K562 (cell line): Measurements from ENCODE around the gene LCNL1. TPM values are rescaled to one million over a fixed set of nuclear protein-coding genes. Genes with fewer than 3 reads are reported as not detected.

Experiments
- ARID3A ChIP-seq: IDR thresholded peaks from 2 replicates; pipeline ENCODE4 v1.6.1; 2012; ENCODE audit warnings: low read depth, low read length, improper control_type of control experiment, borderline replicate concordance
- ATF3 ChIP-seq, 2 experiments: fragments of 450-650 bp in 1 of 2; sonication (generic) in 1 of 2; formaldehyde crosslinking in 1 of 2; IDR thresholded peaks in 1 of 2; conservative IDR thresholded peaks in 1 of 2; 2 replicates each; pipeline versions ENCODE4 v1.6.1 to v1.8.1; 2016 to 2023; ENCODE audit warnings: mild to moderate bottlenecking in 2 of 2, moderate library complexity in 2 of 2, inconsistent platforms in 1 of 2, missing genetic modification reagents in 1 of 2
- BRCA1 ChIP-seq, 2 experiments: fragments of 450-650 bp in 1 of 2; sonication (generic) in 1 of 2; formaldehyde crosslinking in 1 of 2; IDR thresholded peaks; 2 replicates each; pipeline versions ENCODE4 v1.5.0 to v1.6.1; 2017 to 2020; ENCODE audit warnings: mild to moderate bottlenecking in 1 of 2, missing genetic modification reagents in 1 of 2
- CCAR2 ChIP-seq: fragments of 200-400 bp; formaldehyde crosslinking; IDR thresholded peaks from 2 replicates; pipeline ENCODE4 v1.6.1; 2017; ENCODE audit warnings: mild to moderate bottlenecking, low read depth, low read length
- E2F6 ChIP-seq, 2 experiments: IDR thresholded peaks; 2 replicates each; pipeline ENCODE4 v1.6.1; 2011; ENCODE audit warnings: borderline replicate concordance in 1 of 2, control low read depth in 1 of 2, low read depth in 1 of 2, low read length in 1 of 2, mild to moderate bottlenecking in 1 of 2, mixed read lengths in 1 of 2, moderate library complexity in 1 of 2; ENCODE audit not compliant: insufficient read depth in 1 of 2, insufficient read length in 1 of 2, poor library complexity in 1 of 2, severe bottlenecking in 1 of 2; ENCODE audit errors: extremely low read depth in 1 of 2
- ETV1 ChIP-seq: fragments of 450-650 bp; conservative IDR thresholded peaks from 2 replicates; pipeline ENCODE4 v1.6.1; 2016; ENCODE audit warnings: missing genetic modification characterization, control low read depth, low read depth, missing compliant biosample characterization
- FOXA1 ChIP-seq: fragments of 450-650 bp; IDR thresholded peaks from 2 replicates; pipeline ENCODE4 v1.6.1; 2016; ENCODE audit warnings: mild to moderate bottlenecking, borderline replicate concordance
- GTF2F1 ChIP-seq: IDR thresholded peaks from 2 replicates; pipeline ENCODE4 v1.6.1; 2011; ENCODE audit warnings: low read depth, low read length, improper control_type of control experiment
- HMGXB4 ChIP-seq: sonication (generic); formaldehyde crosslinking; IDR thresholded peaks from 2 replicates; pipeline ENCODE4 v1.8.1; 2023; ENCODE audit warnings: mild to moderate bottlenecking, missing genetic modification reagents
- IRF2 ChIP-seq: sonication (generic); formaldehyde crosslinking; IDR thresholded peaks from 2 replicates; pipeline ENCODE4 v1.8.1; 2022; ENCODE audit warnings: mild to moderate bottlenecking, missing genetic modification reagents
- JUNB ChIP-seq: fragments of 450-650 bp; formaldehyde crosslinking; conservative IDR thresholded peaks from 2 replicates; pipeline ENCODE4 v1.4.0; 2020; ENCODE audit warnings: mild to moderate bottlenecking
- KAT2B ChIP-seq: IDR thresholded peaks from one replicate; pipeline ENCODE4 v1.6.1; 2012; ENCODE audit warnings: low read depth, mild to moderate bottlenecking, control low read depth, inconsistent platforms, low read length, moderate library complexity
- KDM5B ChIP-seq: fragments of 200-600 bp; sonication (generic); IDR thresholded peaks from 2 replicates; pipeline ENCODE4 v1.6.1; 2012; ENCODE audit warnings: low read depth, mild to moderate bottlenecking, moderate library complexity, low read length, control low read depth, inconsistent platforms; ENCODE audit not compliant: insufficient replicate concordance
- MITF ChIP-seq: IDR thresholded peaks from 2 replicates; pipeline ENCODE4 v1.6.1; 2014; ENCODE audit warnings: antibody characterized with exemption
- NFIX ChIP-seq: fragments of 250-450 bp; sonication (Bioruptor Pico); IDR thresholded peaks from 2 replicates; pipeline ENCODE4 v1.4.0; 2020; ENCODE audit warnings: low read depth, mild to moderate bottlenecking, moderate library complexity
- SIX5 ChIP-seq, 2 experiments: IDR thresholded peaks; 2 replicates each; pipeline ENCODE4 v1.6.1; 2011; ENCODE audit warnings: low read length in 2 of 2, borderline replicate concordance in 1 of 2, low read depth in 1 of 2, mild to moderate bottlenecking in 1 of 2, moderate library complexity in 1 of 2; ENCODE audit not compliant: insufficient read depth in 1 of 2
- VEZF1 ChIP-seq: fragments of 200-800 bp; sonication (Bioruptor generic); IDR thresholded peaks from 2 replicates; pipeline ENCODE4 v1.6.1; 2017; ENCODE audit warnings: missing genetic modification characterization, missing compliant biosample characterization
- ZFPM2 ChIP-seq: fragments of 250-450 bp; sonication (Bioruptor Pico); IDR thresholded peaks from 2 replicates; pipeline ENCODE4 v1.5.1; 2022; ENCODE audit warnings: mild to moderate bottlenecking
- ZNF41 ChIP-seq: fragments of 250-450 bp; sonication (Bioruptor Pico); conservative IDR thresholded peaks from 2 replicates; pipeline ENCODE4 v1.4.0; 2020; ENCODE audit warnings: mild to moderate bottlenecking
- polyA plus RNA-seq, 8 experiments: library from polyadenylated mRNA; depleted of rRNA in 4 of 8; stranded (reverse) in 5 of 8; unstranded in 3 of 8; fragments of >200 nt; fragmentation: Nextera tagmentation in 2 of 8; fragmentation: Illumina TruSeq in 1 of 8; extraction: Ambion mirVana in 2 of 8; extraction: Trizol in 1 of 8; gene quantifications; 2 replicates each; pipeline versions ENCODE4 v1.2.1 to v1.2.3, GENCODE V29; 2011 to 2014; ENCODE audit warnings: inconsistent platforms in 1 of 8, missing spikeins in 1 of 8
- total RNA-seq, 7 experiments: library from RNA; depleted of rRNA in 6 of 7; stranded (reverse); fragments of >200 nt in 6 of 7; fragmentation: Illumina TruSeq in 2 of 7; extraction: Trizol in 2 of 7; gene quantifications; 2 replicates each; pipeline versions ENCODE4 v1.2.1 to v1.2.3, GENCODE V29; 2011 to 2021; ENCODE audit warnings: low replicate concordance in 1 of 7

Gene LCNL1
- total and polyA plus RNA-seq, 9 of the 15 experiments (the other 6 are each of a cell fraction or from before 2014, with no cell fraction given), result 0.04 to 0.16 (median 0.04) TPM; not detected in 4

- TF ChIP-seq ATF3 (IDR thresholded peaks at IDR 0.05), result no peak
- TF ChIP-seq ATF3 (CRISPR knock-in tag; conservative IDR thresholded peaks at IDR 0.05), result no peak
- peak; percentile 88 for TF ChIP-seq ZFPM2 (CRISPR knock-in tag)
- TF ChIP-seq CCAR2, result no peak
- no peak for TF ChIP-seq KAT2B
- no peak for TF ChIP-seq VEZF1 (CRISPR knock-in tag)
- TF ChIP-seq E2F6 (IDR thresholded peaks at IDR 0.05; ENCODE audit: borderline replicate concordance in 1 of 2, extremely low read depth in 1 of 2, insufficient read depth in 1 of 2, insufficient read length in 1 of 2, low read depth in 1 of 2, low read length in 1 of 2, poor library complexity in 1 of 2, severe bottlenecking in 1 of 2), result peak in 1 of 2 experiments; percentile 40
- TF ChIP-seq ARID3A, result no peak
- no peak for TF ChIP-seq FOXA1
- TF ChIP-seq ZNF41, result no peak
- TF ChIP-seq MITF, result no peak
- no peak for TF ChIP-seq IRF2 (CRISPR knock-in tag)
- TF ChIP-seq SIX5 (IDR thresholded peaks at IDR 0.05; ENCODE audit: borderline replicate concordance in 1 of 2, insufficient read depth in 1 of 2, low read depth in 1 of 2, low read length in 2 of 2), result no peak
- TF ChIP-seq KDM5B, result no peak
- no peak for TF ChIP-seq JUNB (CRISPR knock-in tag)
- peak; percentile 76; the same call in 1 of the 2 replicates for TF ChIP-seq HMGXB4 (CRISPR knock-in tag)
- TF ChIP-seq BRCA1 (IDR thresholded peaks at IDR 0.05), result no peak
- TF ChIP-seq BRCA1 (CRISPR knock-in tag; IDR thresholded peaks at IDR 0.05), result no peak
- no peak for TF ChIP-seq NFIX (CRISPR knock-in tag)
- TF ChIP-seq ETV1 (tag), result no peak
- no peak for TF ChIP-seq GTF2F1
Measured at GRCh38 chr9:136944212-136944518, 38.6 kb upstream of the LCNL1 start (continued).
